PC-9 (cell line): ENCODE results near the gene LCLAT1. TPM values are rescaled to one million over a fixed set of nuclear protein-coding genes. Genes with fewer than 3 reads are reported as not detected.

Experiments used
- BruUV-seq: library from RNA; stranded (reverse); fragments of 400-500 nt; replicated peaks from 2 replicates; lab custom pipeline; 2021; lab: Mats Ljungman, UMichigan
- CTCF ChIA-PET: fragments of 300-600 bp; sonication (Branson Sonifier 250); formaldehyde crosslinking; loops from one replicate; lab custom pipeline; 2022; ENCODE audit warnings: antibody characterized with exemption; lab: Charles Lee
- POLR2A ChIA-PET: fragments of 300-600 bp; sonication (Branson Sonifier 250); formaldehyde crosslinking; loops from one replicate; lab custom pipeline; 2022; ENCODE audit warnings: antibody characterized with exemption; ENCODE audit not compliant: unreplicated experiment; lab: Charles Lee
- DNase-seq, 2 experiments: peaks; one replicate each; pipeline versions ENCODE4 v3.0.0 to v3.0.0-alpha.2; 2015 to 2022; ENCODE audit warnings: mixed read lengths in 1 of 2
- H2AFZ ChIP-seq: fragments of 200-600 bp; sonication (generic); 2 replicates; pipeline ENCODE4 v1.8.1; 2017; ENCODE audit warnings: antibody characterized with exemption
- H3F3A ChIP-seq: fragments of 200-600 bp; sonication (generic); 2 replicates; pipeline ENCODE4 v1.8.1; 2017; ENCODE audit warnings: antibody characterized with exemption, mild to moderate bottlenecking, low read depth; ENCODE audit not compliant: insufficient read depth
- H3K27ac ChIP-seq: fragments of 200-600 bp; sonication (generic); 2 replicates; pipeline ENCODE4 v1.6.1; 2016; ENCODE audit warnings: mixed run types
- H3K27me3 ChIP-seq: fragments of 200-600 bp; sonication (generic); 2 replicates; pipeline ENCODE4 v1.6.1; 2016; ENCODE audit warnings: low read depth, mixed run types; ENCODE audit not compliant: insufficient read depth
- H3K36me3 ChIP-seq: fragments of 200-600 bp; sonication (generic); 2 replicates; pipeline ENCODE4 v1.6.1; 2016; ENCODE audit warnings: low read depth, mixed run types
- H3K4me1 ChIP-seq: fragments of 200-600 bp; sonication (generic); replicated peaks from 2 replicates; pipeline ENCODE4 v1.6.1; 2016; ENCODE audit warnings: mixed run types; ENCODE audit not compliant: insufficient read depth
- H3K4me2 ChIP-seq: fragments of 200-600 bp; sonication (generic); 2 replicates; pipeline ENCODE4 v1.6.1; 2017; ENCODE audit warnings: mixed run types
- H3K4me3 ChIP-seq: fragments of 200-600 bp; sonication (generic); 2 replicates; pipeline ENCODE4 v1.6.1; 2016; ENCODE audit warnings: mixed run types
- H3K79me2 ChIP-seq: fragments of 200-600 bp; sonication (generic); 2 replicates; pipeline ENCODE4 v1.6.1; 2017; ENCODE audit warnings: low read depth, mixed run types
- H3K9me2 ChIP-seq: fragments of 200-600 bp; sonication (generic); 2 replicates; pipeline ENCODE4 v1.8.1; 2017; ENCODE audit warnings: mild to moderate bottlenecking; ENCODE audit not compliant: insufficient read depth
- H3K9me3 ChIP-seq: fragments of 200-600 bp; sonication (generic); 2 replicates; pipeline ENCODE4 v1.8.1; 2016; ENCODE audit warnings: low read depth; ENCODE audit not compliant: insufficient read depth
- H4K20me1 ChIP-seq: fragments of 200-600 bp; sonication (generic); 2 replicates; pipeline ENCODE4 v1.8.1; 2017; ENCODE audit not compliant: insufficient read depth
- EZH2 ChIP-seq: fragments of 200-600 bp; sonication (generic); IDR thresholded peaks from 2 replicates; pipeline ENCODE4 v1.8.0; 2017; ENCODE audit warnings: antibody characterized with exemption, low read depth
- intact Hi-C: fragments of 100-400 bp; cut with micrococcal nuclease; formaldehyde crosslinking; loops from one replicate; pipeline ENCODE4 v1.10.0; 2022; ENCODE audit not compliant: unreplicated experiment
- total RNA-seq: library from RNA; stranded (reverse); gene quantifications from 2 replicates; pipeline ENCODE4 v1.2.3, GENCODE V29; 2021
- TF ChIP-seq, protein P1 (sequence below): fragments of 200-600 bp; sonication (generic); conservative IDR thresholded peaks from 2 replicates; pipeline ENCODE4 v1.6.1; 2017; ENCODE audit warnings: mixed run types, antibody characterized with exemption, mild to moderate bottlenecking, moderate library complexity

The LCLAT1 gene
- total RNA-seq, 1 experiment from 2014 or later, result 35.7 TPM

DNA sequence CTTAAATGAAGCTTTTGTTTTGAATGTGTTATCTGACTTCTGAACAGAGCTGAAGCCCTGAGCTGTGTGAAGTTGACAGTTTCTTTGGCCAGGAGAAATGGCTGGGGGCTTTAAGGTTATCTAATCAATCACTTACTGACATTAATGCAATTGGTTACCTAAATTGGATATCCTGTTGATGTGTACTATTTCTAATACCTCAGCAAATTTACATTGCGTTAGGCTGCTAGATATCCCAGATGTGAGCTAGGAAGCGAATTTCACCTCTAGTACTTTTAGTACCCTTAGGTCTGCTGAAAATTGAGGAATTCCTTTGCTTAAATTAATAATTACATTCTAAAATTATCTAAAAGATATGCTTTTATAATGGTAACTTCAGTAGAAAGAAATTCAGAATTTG, 102.0 kb downstream of the LCLAT1 start:
- BruUV-seq, result no TSS peak
- Histone ChIP-seq H3K27me3 (no peaks in the 10 kb centered on the region), H3K4me1 (no peaks in the 10 kb centered on the region), H3K36me3 (0 out of 2 replicates have a peak, but pooled peaks cover 3% of the 10 kb centered on the region), H3K9me3 (no peaks in the 10 kb centered on the region), H3K79me2 (0 out of 2 replicates have a peak, but pooled peaks cover 5% of the 10 kb centered on the region), H3K27ac (no peak overlapping the region), H4K20me1 (peaks cover 2% of the 10 kb centered on the region), H3K4me3 (no peak overlapping the region), H2AFZ (no peak overlapping the region), H3K4me2 (no peak overlapping the region), H3F3A (no peaks in the 10 kb centered on the region), H3K9me2 (no peaks in the 10 kb centered on the region)
- ChIA-PET CTCF (no interaction called here), POLR2A (no interaction called here)
- no peak for DNase-seq
- intact Hi-C loops, result no loop called here
- TF ChIP-seq, protein P1, sequence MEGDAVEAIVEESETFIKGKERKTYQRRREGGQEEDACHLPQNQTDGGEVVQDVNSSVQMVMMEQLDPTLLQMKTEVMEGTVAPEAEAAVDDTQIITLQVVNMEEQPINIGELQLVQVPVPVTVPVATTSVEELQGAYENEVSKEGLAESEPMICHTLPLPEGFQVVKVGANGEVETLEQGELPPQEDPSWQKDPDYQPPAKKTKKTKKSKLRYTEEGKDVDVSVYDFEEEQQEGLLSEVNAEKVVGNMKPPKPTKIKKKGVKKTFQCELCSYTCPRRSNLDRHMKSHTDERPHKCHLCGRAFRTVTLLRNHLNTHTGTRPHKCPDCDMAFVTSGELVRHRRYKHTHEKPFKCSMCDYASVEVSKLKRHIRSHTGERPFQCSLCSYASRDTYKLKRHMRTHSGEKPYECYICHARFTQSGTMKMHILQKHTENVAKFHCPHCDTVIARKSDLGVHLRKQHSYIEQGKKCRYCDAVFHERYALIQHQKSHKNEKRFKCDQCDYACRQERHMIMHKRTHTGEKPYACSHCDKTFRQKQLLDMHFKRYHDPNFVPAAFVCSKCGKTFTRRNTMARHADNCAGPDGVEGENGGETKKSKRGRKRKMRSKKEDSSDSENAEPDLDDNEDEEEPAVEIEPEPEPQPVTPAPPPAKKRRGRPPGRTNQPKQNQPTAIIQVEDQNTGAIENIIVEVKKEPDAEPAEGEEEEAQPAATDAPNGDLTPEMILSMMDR, result no peak
- no peak for TF ChIP-seq EZH2

DNA sequence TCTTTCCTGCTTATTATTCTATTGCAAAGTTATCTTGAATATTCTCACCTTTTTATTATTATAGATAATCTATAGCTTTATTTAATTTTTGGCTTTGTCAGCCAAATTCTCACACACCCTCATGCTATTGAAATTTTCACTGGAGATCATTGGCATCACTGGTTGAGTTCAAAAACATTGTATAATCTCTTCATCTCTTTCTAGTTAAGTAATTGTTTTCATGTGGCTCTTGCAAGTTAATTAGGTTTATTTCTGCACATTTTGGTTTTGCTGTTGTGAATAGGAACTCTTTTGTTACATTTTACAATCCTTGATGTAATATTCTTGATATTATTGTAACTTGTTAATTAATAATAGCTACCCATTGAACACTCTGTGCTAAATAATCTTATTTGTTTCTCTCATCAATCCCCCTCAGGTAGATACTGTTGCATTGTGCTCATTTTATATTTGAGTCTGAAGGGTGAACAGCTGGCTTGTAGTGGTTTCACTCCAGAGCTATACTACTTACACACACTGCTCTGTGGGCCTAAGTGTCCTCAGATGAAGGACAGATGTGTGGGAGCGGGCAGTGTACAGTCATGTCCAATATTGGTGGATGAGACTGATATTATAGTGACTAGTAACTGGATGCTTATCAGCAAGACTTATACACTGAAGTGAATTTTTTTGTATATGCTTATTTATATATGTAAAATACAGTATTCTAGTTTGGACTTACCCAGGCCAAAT, 112.7 kb downstream of the LCLAT1 start:
- no peak overlapping the region for H3K4me2 ChIP-seq
- POLR2A ChIA-PET, result no interaction called here
- TF ChIP-seq, protein P1, result no peak
- TF ChIP-seq EZH2, result no peak
- no peaks in the 10 kb centered on the region for H3K4me1 ChIP-seq
- H3K9me2 ChIP-seq, result no peaks in the 10 kb centered on the region
- no peak overlapping the region for H3K4me3 ChIP-seq
- DNase-seq, result no peak
- CTCF ChIA-PET, result no interaction called here
- intact Hi-C loops, result loop anchor here (2.0 kb wide), 1 partner anchor 37 kb away; no protein-coding TSS in a partner anchor
- no peaks in the 10 kb centered on the region for H3K27me3 ChIP-seq
- no peak overlapping the region for H2AFZ ChIP-seq
- no peaks in the 10 kb centered on the region for H3K9me3 ChIP-seq
- peaks cover 8% of the 10 kb centered on the region; the same call in 1 of the 2 replicates for H3K36me3 ChIP-seq
- no peaks in the 10 kb centered on the region for H3K79me2 ChIP-seq
- no peaks in the 10 kb centered on the region; the same call in 1 of the 2 replicates for H3F3A ChIP-seq
- H4K20me1 ChIP-seq, result no peaks in the 10 kb centered on the region
- no peak overlapping the region for H3K27ac ChIP-seq
- no TSS peak for BruUV-seq

DNA sequence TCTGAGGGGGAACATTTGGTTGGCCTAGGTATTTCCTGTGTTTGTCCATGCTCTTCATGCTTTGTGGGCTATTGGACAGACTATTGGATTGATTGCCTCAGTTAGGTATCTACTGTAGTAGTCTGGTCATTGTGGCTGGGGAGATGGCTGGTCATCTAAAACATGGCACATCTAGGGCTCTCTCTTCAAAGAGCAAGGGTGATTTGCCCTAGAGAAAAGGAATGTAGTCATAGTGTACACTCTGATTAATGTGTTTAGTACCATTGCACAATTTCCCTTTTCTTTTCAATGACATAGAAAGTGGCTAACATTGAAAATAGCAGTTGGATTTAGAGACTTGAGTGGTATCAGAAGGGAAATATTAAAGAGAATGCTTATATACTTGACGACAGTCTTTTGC, 114.3 kb downstream of the LCLAT1 start:
- no peaks in the 10 kb centered on the region for H3K79me2 ChIP-seq
- no peaks in the 10 kb centered on the region for H3K9me3 ChIP-seq
- H3K4me1 ChIP-seq, result no peaks in the 10 kb centered on the region
- no peak overlapping the region for H3K4me3 ChIP-seq
- CTCF ChIA-PET, result no interaction called here
- no peaks in the 10 kb centered on the region for H3K9me2 ChIP-seq
- no TSS peak for BruUV-seq
- no peak for TF ChIP-seq EZH2
- TF ChIP-seq, protein P1, result no peak
- H3F3A ChIP-seq, result no peaks in the 10 kb centered on the region; the same call in 1 of the 2 replicates
- H3K27me3 ChIP-seq, result no peaks in the 10 kb centered on the region
- H3K27ac ChIP-seq, result no peak overlapping the region
- H2AFZ ChIP-seq, result no peak overlapping the region
- no peak for DNase-seq
- POLR2A ChIA-PET, result no interaction called here
- H3K4me2 ChIP-seq, result no peak overlapping the region
- no peaks in the 10 kb centered on the region for H4K20me1 ChIP-seq
- intact Hi-C loops, result no loop called here
- H3K36me3 ChIP-seq, result peaks cover 8% of the 10 kb centered on the region; the same call in 1 of the 2 replicates
